HG03354 (cell line): Measurements from ENCODE around the gene DGKH.
"Not testable (repeated sequence)": the region's sequence is repeated elsewhere in the genome, so short reads cannot be mapped to it uniquely, and the experiment has no call there.

ENCODE experiments used
- ATAC-seq: cut with Tn5 transposase; IDR thresholded peaks from one replicate; pipeline ENCODE4 v1.9.1; 2021; ENCODE audit warnings: mild to moderate bottlenecking; ENCODE audit not compliant: unreplicated experiment, poor library complexity, severe bottlenecking

DGKH gene

DNA sequence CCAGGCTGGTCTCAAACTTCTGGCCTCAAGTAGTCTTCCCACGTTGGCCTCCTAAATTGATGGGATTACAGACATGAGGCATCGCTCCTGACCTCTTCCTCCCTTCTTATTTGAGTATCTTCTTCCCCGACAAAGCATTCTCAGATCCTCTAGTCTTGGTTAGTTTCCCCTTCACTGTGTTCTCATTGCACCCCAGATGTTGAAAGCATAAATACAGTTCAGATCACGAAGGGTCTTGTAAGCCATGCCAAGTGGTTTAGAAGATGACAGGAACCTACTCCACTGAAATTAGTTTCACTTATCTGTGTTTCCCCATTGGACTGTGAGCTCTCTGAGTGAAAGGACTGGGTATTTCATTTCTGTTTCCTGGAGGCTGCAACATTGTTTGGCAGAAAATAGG is 100.7 kb downstream of the DGKH start:
- ATAC-seq = no peak

DNA sequence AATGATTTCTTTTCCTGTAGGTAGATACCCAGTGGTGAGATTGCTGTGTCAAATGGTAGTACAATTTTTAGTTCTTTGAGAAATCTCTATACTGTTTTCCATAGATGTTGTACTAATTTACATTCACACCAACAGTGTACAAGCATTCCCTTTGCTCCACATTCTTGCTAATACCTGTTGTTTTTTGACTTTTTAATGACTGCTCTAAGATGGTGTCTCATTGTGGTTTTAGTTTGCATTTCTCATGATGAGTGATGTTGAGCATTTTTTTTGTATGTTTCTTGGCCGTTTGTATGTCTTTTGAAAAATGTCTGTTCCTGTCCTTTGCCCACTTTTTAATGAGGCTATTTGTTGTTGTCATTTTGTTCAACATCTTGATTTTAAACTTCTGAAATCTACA is 103.3 kb downstream of the DGKH start:
- ATAC-seq = no peak

DNA sequence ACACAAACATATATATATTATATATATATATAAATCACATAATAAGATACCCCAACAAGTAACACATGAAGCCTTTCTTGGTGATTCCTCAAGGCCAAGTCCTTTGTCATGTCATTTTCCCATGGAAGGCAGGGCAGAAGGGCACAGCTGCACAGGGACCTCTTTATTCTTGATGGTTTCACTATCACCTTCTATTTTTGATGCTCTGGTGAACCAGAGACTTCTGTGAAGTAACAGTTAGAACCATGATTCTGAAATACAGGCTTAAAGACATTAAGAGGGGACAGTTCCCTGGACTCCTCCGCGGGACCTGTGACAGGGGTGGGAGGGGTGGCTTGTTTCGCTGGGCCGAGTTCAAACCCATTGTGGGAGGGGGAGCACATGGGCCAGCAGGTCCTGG is 104.0 kb downstream of the DGKH start:
- ATAC-seq = no peak

DNA sequence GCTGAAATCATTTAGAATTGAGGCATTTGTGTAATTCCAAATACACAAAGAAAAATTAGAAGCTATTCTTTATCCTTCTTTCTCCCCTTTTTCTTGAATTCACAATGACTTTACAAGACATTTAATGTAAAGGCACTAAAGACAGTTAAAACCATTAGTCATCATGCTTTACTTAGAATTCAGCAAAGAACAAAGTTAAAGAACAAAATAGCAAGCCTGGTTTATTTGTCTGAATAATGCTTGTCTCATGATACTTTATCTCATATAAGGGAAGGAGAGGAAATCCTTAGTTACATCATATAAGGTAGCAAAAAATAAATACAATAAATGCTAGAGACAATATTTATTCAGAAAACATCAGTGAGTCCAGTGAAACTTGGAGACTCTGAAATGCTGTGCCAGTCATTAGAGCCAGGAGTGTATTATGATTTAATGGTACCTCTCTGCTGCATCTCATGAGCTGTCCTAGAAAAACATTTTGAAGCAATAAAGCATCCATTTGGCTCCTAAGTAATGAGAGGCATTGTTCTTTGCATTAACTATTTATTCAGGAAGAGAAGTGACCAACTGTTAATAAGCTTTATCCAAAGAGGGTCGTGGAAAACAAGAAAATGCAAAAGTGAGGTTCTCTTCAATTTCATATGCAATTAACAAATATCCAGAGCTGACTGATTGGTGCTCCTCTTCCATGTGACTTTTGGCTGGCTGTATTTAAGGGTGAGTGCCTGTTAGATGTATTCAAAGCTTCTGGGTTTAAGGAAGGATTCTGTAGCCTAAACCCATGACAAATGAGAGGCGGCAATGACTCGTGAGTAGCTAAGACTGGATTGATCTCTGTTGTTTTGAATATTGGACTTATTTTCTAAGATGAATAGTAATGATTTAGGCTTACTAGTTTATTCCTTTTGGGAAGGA is 105.0 kb downstream of the DGKH start:
- no peak for ATAC-seq

DNA sequence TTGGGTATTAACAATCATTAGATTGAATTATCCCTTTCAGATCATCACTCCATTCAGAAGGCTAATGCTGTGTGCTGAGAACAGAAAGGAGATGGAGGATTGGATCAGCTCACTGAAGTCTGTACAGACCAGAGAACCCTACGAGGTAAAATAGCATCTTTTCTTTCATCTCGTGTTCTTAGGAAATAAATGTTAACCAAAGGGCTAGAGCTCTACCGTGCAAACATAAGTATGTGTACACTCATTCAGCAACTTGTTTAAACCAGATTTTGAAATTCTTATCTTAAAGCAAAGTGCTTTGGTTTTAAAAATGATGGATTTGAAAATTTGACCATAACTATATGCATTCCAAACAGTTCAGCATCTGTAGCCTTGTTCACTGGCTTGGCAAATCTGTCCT is 106.8 kb downstream of the DGKH start:
- ATAC-seq = no peak

DNA sequence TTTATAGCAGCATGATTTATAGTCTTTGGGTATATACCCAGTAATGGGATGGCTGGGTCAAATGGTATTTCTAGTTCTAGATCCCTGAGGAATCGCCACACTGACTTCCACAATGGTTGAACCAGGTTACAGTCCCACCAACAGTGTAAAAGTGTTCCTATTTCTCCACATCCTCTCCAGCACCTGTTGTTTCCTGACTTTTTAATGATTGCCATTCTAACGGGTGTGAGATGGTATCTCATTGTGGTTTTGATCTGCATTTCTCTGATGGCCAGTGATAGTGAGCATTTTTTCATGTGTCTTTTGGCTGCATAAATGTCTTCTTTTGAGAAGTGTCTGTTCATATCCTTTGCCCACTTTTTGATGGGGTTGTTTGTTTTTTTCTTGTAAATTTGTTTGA is 114.9 kb downstream of the DGKH start:
- not testable (repeated sequence) for ATAC-seq

DNA sequence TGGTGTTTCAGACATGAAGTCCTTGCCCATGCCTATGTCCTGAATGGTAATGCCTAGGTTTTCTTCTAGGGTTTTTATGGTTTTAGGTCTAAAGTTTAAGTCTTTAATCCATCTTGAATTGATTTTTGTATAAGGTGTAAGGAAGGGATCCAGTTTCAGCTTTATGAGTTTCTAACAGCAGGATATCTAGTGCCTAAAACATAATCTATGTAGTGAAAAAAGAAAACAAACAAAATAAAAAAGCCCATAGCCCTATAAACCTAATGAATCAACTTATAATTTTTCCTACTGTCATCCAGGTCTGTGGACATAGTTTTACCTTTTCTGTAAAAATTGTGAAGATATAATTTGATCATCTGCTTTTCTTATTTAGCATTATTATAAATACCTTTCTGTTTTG is 115.5 kb downstream of the DGKH start:
- not testable (repeated sequence) for ATAC-seq

DNA sequence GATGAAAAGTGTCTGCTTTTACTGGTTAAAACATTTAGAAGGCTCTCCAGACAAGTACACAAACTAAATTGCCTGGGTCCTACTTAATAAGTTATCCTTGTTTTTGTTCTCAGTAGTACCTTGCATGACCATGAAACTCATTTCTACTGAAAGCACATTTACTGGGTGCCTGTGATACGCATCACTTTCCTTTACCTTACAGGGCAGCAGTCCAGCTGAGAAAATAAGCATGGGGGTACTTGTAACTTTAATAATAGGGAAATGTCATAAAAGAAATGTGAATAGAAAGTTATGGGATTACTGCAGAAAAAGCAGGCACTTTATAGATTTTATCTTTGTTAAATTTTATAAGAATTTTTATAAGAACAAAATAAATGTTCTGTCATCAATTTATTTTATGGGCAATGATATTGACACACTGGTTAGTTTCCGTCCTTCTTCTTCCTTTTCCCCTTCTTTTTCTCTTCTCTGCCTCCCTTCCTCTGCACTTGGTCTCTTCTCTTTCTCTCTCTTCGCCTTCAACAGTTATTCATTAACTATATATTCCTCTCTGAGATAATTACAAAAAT is 116.2 kb downstream of the DGKH start:
- no peak for ATAC-seq

DNA sequence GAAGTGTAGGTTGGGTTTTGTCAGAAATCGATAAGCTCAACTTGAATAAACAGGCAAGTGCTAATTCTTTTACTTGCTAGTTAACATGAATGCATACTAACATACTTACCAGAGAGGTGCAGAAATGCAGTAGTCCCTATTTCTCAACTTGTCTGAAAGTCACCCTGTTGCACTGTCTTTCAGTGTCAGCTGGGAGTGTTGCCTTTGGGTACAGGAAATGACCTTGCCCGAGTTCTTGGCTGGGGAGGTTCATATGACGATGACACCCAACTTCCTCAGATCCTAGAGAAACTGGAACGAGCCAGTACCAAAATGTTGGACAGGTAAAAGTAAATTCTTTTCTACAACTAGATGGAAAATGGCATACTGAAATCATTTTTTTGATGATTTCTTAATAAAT is 120.0 kb downstream of the DGKH start:
- no peak for ATAC-seq

DNA sequence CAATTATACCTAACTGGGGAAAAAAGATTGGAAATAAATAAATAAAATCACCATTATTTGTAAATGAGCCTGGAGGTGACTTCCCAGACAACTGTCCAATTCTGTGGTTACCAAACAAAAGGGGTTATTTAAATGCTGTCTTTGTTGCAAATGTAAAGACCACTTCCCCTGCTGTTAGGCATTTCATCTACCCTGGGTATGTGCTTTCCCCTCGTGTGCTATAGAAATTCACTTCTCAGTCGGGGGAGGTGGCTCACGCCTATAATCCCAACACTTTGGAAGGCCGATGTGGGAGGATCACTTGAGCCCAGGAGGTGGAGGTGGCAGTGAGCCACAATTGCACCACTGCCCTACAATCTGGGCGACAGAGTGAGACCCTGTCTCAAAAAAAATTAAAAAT is 121.6 kb downstream of the DGKH start:
- ATAC-seq = no peak

DNA sequence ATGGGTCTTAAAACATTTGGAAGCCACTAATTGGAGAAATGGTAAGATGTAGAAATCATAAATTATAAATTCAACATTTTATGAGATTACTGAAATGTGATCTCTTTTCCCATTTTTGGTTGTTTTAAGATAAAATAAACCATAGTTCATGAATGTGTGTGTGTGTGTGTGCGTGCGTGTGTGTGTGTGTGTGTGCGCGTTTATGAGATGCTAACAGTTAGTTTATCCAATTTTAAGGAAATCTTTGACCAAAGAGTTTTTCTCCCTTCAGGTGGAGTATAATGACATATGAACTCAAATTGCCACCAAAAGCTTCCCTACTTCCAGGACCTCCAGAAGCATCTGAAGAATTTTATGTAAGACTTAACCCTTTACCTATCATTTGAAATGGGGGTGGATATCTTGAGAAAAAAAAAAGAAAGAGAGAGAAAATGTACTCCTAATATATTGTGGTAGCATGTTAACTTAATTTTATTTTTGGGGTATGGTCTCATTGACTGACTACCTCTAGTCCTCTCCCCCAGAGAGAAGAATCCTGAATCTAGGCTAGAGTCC is 125.4 kb downstream of the DGKH start:
- ATAC-seq = no peak

DNA sequence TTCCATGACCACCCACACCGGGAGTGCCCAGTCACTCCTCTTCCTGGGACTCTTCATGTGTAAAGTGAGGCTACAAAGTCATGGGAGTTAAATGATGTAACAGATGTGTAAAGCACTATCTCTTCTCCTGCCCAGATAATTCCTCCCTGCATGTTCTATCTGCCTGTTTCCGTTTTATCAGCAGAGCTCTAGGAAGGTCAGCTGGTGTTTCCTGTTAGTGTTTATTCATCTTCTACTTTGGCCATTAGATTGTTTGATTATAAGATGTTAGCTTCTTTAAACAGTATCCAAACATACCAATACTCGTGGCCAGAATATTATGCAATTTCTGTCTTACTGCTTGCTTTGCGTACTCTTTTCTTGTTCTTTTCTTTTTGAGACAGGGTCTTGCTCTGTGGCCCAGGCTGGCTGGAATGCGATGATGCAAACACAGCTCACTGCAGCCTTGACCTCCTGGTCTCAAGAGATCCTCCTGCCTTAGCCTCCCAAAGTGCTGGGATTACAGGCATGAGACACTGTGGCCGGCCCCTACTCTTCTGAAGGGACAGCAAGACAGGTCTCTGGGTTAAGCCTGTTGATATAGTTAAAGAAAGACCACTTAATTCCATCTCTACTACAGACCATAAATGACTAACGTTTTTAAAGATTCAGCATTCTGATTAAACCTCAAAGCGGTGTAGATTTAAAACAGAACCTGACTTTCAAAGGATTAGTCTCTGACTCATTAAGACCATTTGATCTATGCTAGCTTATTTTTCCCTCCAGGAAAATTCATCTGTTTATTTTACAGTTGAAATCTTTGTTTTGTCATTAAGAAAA is 126.1 kb downstream of the DGKH start:
- no peak for ATAC-seq

DNA sequence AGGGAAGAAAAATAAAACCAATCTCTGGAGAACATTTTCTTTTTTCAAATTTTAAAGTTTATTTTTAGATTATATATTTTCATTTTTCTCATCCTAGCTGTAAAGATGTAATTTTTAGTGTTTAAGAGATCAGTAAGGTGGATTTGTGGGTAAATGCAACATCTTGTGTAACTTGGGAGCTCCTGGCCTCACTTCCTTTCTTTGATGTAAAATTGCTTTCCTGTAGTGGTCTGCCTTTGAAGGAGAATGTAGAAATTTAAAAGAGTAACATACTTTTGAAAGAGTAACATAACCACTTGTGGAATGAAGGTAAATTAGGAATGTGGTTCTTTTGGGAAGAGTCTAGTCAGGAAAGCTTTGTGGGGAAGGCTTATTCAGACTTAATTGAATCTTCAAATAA is 127.8 kb downstream of the DGKH start:
- ATAC-seq = no peak

DNA sequence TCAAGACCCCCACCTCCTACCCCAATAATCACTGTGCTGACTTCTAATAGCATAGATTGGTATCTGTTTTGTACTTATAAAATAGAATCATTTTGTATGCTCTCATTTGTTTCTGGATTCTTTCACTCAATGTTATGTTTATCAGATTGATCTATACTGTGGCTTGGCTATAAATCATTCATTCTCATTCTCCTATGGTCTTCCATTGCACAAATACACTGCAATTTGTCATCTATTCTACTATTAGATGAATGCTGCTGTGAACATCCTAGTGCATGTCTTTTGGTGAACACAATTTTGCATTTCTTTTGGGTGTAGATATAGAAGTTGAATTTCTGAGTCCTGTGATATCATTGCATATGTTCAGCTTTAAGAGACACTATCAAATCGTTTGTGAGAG is 128.7 kb downstream of the DGKH start:
- no peak for ATAC-seq

DNA sequence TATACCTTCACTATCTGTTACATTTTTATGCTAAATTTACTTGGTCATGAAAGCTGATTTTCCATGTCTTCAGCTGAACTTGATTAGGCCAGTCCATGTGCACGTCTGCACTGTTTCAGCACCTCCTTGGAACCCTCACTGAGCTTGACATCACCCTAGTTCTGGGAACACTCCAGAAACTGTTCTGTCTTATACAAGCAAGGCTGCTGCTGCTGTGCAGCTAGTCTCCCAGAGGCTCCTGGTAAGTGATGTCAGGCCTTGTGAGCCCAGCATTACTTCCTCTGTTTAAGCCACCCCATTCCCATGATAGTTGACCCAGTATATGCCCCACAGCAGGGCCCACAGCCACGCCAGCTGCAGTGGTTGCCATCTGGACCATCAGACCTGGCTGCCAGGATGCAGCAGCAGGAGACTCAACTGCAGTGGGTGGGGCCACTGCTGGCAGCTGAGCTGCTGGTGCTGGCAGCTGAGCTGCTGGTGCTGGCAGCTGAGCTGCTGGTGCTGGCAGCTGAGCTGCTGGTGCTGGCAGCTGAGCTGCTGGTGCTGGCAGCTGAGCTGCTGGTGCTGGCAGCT is 133.0 kb downstream of the DGKH start:
- ATAC-seq = no peak

DNA sequence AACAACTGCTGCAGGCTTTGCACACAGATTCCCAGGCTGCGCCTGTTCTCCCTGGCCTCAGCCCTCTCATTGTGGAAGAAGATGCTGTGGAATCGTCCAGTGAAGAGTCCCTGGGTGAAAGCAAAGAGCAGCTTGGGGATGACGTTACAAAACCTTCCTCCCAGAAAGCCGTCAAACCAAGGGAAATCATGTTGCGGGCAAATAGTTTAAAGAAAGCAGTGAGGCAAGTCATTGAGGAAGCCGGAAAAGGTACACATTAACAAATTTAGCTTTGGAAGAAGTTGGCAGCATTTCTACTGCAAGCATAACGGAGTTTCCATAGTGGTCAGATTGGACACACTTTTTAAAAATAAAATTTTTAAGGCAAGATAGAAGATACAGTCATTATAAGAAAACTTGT is 140.6 kb downstream of the DGKH start:
- no peak for ATAC-seq

DNA sequence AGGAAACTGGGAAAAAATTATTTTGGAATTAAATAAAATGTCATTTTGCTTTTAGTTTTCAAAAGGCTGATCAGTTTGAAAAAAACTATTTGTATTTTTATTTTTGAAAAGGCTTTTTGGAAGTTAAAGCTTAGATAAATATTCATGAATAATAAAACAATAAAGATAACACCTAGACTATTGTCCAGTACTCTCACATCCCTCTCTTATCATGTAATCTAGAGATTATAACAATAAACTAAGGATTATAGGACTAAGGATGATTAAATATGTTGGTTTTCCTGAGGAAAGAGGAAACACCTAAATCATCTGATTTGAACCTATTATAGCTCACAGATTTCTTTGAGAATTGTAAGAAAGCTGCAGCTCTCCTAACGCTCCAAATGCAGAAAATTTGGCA is 142.1 kb downstream of the DGKH start:
- no peak for ATAC-seq

DNA sequence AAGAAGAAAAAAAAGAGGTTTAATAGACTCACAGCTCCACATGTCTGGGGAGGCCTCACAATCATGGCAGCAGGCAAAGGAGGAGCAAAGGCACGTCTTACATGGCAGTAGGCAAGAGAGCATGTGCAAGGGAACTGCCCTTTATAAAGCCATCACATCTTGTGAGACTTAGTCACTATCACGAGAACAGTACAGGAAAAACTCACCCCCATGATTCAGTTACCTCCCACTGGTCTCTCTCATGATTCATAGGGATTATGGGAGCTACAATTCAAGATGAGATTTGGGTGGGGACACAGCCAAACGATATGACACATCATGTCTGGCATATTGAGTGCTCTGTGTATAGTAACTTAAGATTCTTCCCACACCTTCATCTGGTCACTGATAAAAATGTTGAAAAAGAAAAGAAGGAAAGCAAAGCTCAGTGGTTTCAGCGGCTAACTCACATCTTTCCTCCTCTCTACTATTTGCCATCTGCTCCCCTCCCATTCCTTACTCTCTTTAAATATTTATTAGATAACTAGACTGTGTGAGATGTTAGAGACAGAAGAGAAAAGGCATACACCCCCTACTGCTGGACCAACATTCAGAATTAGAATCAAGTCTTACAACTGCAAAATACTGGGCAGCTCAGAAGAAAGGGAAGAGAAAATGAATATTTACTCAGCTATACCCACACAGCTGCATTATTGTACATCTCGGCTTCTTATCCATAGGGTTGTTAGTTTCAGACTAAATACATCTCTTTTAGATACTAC is 163.4 kb downstream of the DGKH start:
- ATAC-seq = no peak

DNA sequence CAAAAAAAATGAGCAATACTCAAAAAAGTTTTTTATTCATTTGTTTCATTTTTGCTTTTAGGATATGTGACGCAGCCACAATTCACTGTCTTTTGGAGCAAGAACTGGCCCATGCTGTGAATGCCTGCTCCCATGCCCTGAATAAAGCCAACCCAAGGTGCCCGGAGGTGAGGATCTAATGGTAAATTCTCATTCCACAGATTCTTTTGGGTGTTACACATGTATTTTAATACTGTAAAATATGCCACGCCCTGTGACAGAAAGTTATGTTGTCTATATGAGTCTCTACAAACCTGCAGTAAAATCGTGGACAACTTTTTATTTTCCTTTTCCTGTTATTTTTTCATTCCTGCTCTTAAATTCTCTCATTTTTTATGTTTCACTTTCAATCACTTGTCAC is 166.0 kb downstream of the DGKH start:
- no peak for ATAC-seq
